Measurements from ENCODE around the gene MYLIP.

- TF ChIP-seq CTCF (IDR thresholded peaks at IDR 0.05) (no peak), POLR2A (IDR thresholded peaks at IDR 0.05) (no peak)
Measured at GRCh38 chr6:16136091-16136490, 7.2 kb downstream of the MYLIP start.
